Measurements from ENCODE around the gene STON2.
"Not testable (repeated sequence)": the region's sequence is repeated elsewhere in the genome, so short reads cannot be mapped to it uniquely, and the experiment has no call there.

The STON2 gene

GRCh38 chr14:81246461-81247270, 153.5 kb downstream of the STON2 start:
- no peaks in the 10 kb centered on the region for H3K27me3 ChIP-seq (ENCODE audit: insufficient read depth, low read length)
- H2AFZ ChIP-seq (ENCODE audit: low read depth, low read length) = no peak overlapping the region
- H3K4me3 ChIP-seq (ENCODE audit: low read length) = no peak overlapping the region
- H3K4me1 ChIP-seq (ENCODE audit: insufficient read depth, low read length) = no peaks in the 10 kb centered on the region
- peaks cover 4% of the 10 kb centered on the region for H3K9me3 ChIP-seq (ENCODE audit: low read length)
- H3K36me3 ChIP-seq (ENCODE audit: insufficient read depth, low read length) = no peaks in the 10 kb centered on the region

- Histone ChIP-seq H2AFZ (ENCODE audit: low read depth, low read length) (no peak overlapping the region), H3K4me1 (ENCODE audit: insufficient read depth, low read length) (no peaks in the 10 kb centered on the region), H3K27me3 (ENCODE audit: insufficient read depth, low read length) (no peaks in the 10 kb centered on the region), H3K36me3 (ENCODE audit: insufficient read depth, low read length) (no peaks in the 10 kb centered on the region), H3K9me3 (ENCODE audit: low read length) (peaks cover 4% of the 10 kb centered on the region), H3K4me3 (ENCODE audit: low read length) (no peak overlapping the region)
These were observed 154.4 kb downstream of the STON2 start for GRCh38 chr14:81245771-81246170.

- H3K4me3 ChIP-seq (ENCODE audit: low read length); H2AFZ ChIP-seq (ENCODE audit: low read depth, low read length); H3K9me3 ChIP-seq (ENCODE audit: low read length); H3K36me3 ChIP-seq (ENCODE audit: insufficient read depth, low read length); H3K27me3 ChIP-seq (ENCODE audit: insufficient read depth, low read length); H3K4me1 ChIP-seq (ENCODE audit: insufficient read depth, low read length): not testable (repeated sequence)
These were observed 155.7 kb downstream of the STON2 start for GRCh38 chr14:81244431-81244830.

- H2AFZ ChIP-seq (ENCODE audit: low read depth, low read length) = no peak overlapping the region
- peaks cover 4% of the 10 kb centered on the region for H3K9me3 ChIP-seq (ENCODE audit: low read length)
- no peaks in the 10 kb centered on the region for H3K4me1 ChIP-seq (ENCODE audit: insufficient read depth, low read length)
- no peaks in the 10 kb centered on the region for H3K27me3 ChIP-seq (ENCODE audit: insufficient read depth, low read length)
- no peaks in the 10 kb centered on the region for H3K36me3 ChIP-seq (ENCODE audit: insufficient read depth, low read length)
- H3K4me3 ChIP-seq (ENCODE audit: low read length) = no peak overlapping the region
These were observed 156.6 kb downstream of the STON2 start for GRCh38 chr14:81243499-81243898.

GRCh38 chr14:81236849-81237248, 163.3 kb downstream of the STON2 start:
- not testable (repeated sequence) for H3K4me1 ChIP-seq (ENCODE audit: insufficient read depth, low read length); H3K9me3 ChIP-seq (ENCODE audit: low read length); H3K4me3 ChIP-seq (ENCODE audit: low read length); H2AFZ ChIP-seq (ENCODE audit: low read depth, low read length); H3K36me3 ChIP-seq (ENCODE audit: insufficient read depth, low read length); H3K27me3 ChIP-seq (ENCODE audit: insufficient read depth, low read length)

- Histone ChIP-seq H3K36me3 (ENCODE audit: insufficient read depth, low read length) (no peaks in the 10 kb centered on the region), H3K4me1 (ENCODE audit: insufficient read depth, low read length) (peaks cover 3% of the 10 kb centered on the region), H2AFZ (ENCODE audit: low read depth, low read length) (no peak overlapping the region), H3K4me3 (ENCODE audit: low read length) (no peak overlapping the region), H3K27me3 (ENCODE audit: insufficient read depth, low read length) (no peaks in the 10 kb centered on the region), H3K9me3 (ENCODE audit: low read length) (no peaks in the 10 kb centered on the region)
These were observed 164.0 kb downstream of the STON2 start for GRCh38 chr14:81236138-81236537.

- Histone ChIP-seq H3K27me3 (ENCODE audit: insufficient read depth, low read length) (no peaks in the 10 kb centered on the region), H3K36me3 (ENCODE audit: insufficient read depth, low read length) (no peaks in the 10 kb centered on the region), H2AFZ (ENCODE audit: low read depth, low read length) (peak overlapping the region; percentile 29), H3K4me3 (ENCODE audit: low read length) (no peak overlapping the region), H3K4me1 (ENCODE audit: insufficient read depth, low read length) (peaks cover 3% of the 10 kb centered on the region), H3K9me3 (ENCODE audit: low read length) (peaks cover 3% of the 10 kb centered on the region)
These were observed 165.0 kb downstream of the STON2 start for GRCh38 chr14:81235096-81235495.

GRCh38 chr14:81234278-81234677, 165.8 kb downstream of the STON2 start:
- no peak overlapping the region for H3K4me3 ChIP-seq (ENCODE audit: low read length)
- H2AFZ ChIP-seq (ENCODE audit: low read depth, low read length) = peak overlapping the region; percentile 29
- H3K9me3 ChIP-seq (ENCODE audit: low read length) = peaks cover 3% of the 10 kb centered on the region
- H3K36me3 ChIP-seq (ENCODE audit: insufficient read depth, low read length) = no peaks in the 10 kb centered on the region
- no peaks in the 10 kb centered on the region for H3K27me3 ChIP-seq (ENCODE audit: insufficient read depth, low read length)
- peaks cover 3% of the 10 kb centered on the region for H3K4me1 ChIP-seq (ENCODE audit: insufficient read depth, low read length)

GRCh38 chr14:81233615-81234014, 166.5 kb downstream of the STON2 start:
- Histone ChIP-seq H3K4me1 (ENCODE audit: insufficient read depth, low read length) (peaks cover 3% of the 10 kb centered on the region), H2AFZ (ENCODE audit: low read depth, low read length) (no peak overlapping the region), H3K4me3 (ENCODE audit: low read length) (no peak overlapping the region), H3K9me3 (ENCODE audit: low read length) (peaks cover 3% of the 10 kb centered on the region), H3K36me3 (ENCODE audit: insufficient read depth, low read length) (no peaks in the 10 kb centered on the region), H3K27me3 (ENCODE audit: insufficient read depth, low read length) (no peaks in the 10 kb centered on the region)

- Histone ChIP-seq H3K36me3 (ENCODE audit: insufficient read depth, low read length) (no peaks in the 10 kb centered on the region), H3K9me3 (ENCODE audit: low read length) (peaks cover 3% of the 10 kb centered on the region), H2AFZ (ENCODE audit: low read depth, low read length) (no peak overlapping the region)
These were observed 168.6 kb downstream of the STON2 start for GRCh38 chr14:81231540-81231939.

GRCh38 chr14:81224222-81224621, 175.9 kb downstream of the STON2 start:
- peaks cover 10% of the 10 kb centered on the region for H3K4me1 ChIP-seq (ENCODE audit: insufficient read depth, low read length)
- H3K4me3 ChIP-seq (ENCODE audit: low read length) = no peak overlapping the region
- H2AFZ ChIP-seq (ENCODE audit: low read depth, low read length) = no peak overlapping the region
- H3K27me3 ChIP-seq (ENCODE audit: insufficient read depth, low read length) = no peaks in the 10 kb centered on the region
- no peaks in the 10 kb centered on the region for H3K9me3 ChIP-seq (ENCODE audit: low read length)
- no peaks in the 10 kb centered on the region for H3K36me3 ChIP-seq (ENCODE audit: insufficient read depth, low read length)

More at GRCh38 chr14:81231540-81231939, 168.6 kb downstream of the STON2 start:
- Histone ChIP-seq H3K4me3 (ENCODE audit: low read length) (no peak overlapping the region), H3K27me3 (ENCODE audit: insufficient read depth, low read length) (no peaks in the 10 kb centered on the region), H3K4me1 (ENCODE audit: insufficient read depth, low read length) (peaks cover 3% of the 10 kb centered on the region)

GRCh38 chr14:81223788-81224187, 176.3 kb downstream of the STON2 start:
- H3K36me3 ChIP-seq (ENCODE audit: insufficient read depth, low read length); H3K9me3 ChIP-seq (ENCODE audit: low read length); H3K4me3 ChIP-seq (ENCODE audit: low read length); H2AFZ ChIP-seq (ENCODE audit: low read depth, low read length); H3K27me3 ChIP-seq (ENCODE audit: insufficient read depth, low read length); H3K4me1 ChIP-seq (ENCODE audit: insufficient read depth, low read length): not testable (repeated sequence)

- no peaks in the 10 kb centered on the region for H3K9me3 ChIP-seq (ENCODE audit: low read length)
- H3K4me1 ChIP-seq (ENCODE audit: insufficient read depth, low read length) = peaks cover 19% of the 10 kb centered on the region
- no peak overlapping the region for H2AFZ ChIP-seq (ENCODE audit: low read depth, low read length)
- no peaks in the 10 kb centered on the region for H3K36me3 ChIP-seq (ENCODE audit: insufficient read depth, low read length)
- H3K27me3 ChIP-seq (ENCODE audit: insufficient read depth, low read length) = no peaks in the 10 kb centered on the region
- no peak overlapping the region for H3K4me3 ChIP-seq (ENCODE audit: low read length)
These were observed 177.4 kb downstream of the STON2 start for GRCh38 chr14:81222691-81223090.

GRCh38 chr14:81222126-81222525, 178.0 kb downstream of the STON2 start:
- Histone ChIP-seq H2AFZ (ENCODE audit: low read depth, low read length) (peak overlapping the region; percentile 75), H3K4me3 (ENCODE audit: low read length) (peak overlapping the region; percentile 67), H3K36me3 (ENCODE audit: insufficient read depth, low read length) (no peaks in the 10 kb centered on the region), H3K4me1 (ENCODE audit: insufficient read depth, low read length) (peaks cover 25% of the 10 kb centered on the region), H3K27me3 (ENCODE audit: insufficient read depth, low read length) (no peaks in the 10 kb centered on the region), H3K9me3 (ENCODE audit: low read length) (no peaks in the 10 kb centered on the region)
